GM12872 (cell line): ENCODE data around the gene ACOX1.

ENCODE experiments used
- TF ChIP-seq, protein P1 (sequence below): IDR thresholded peaks from 3 replicates; pipeline ENCODE4 v1.5.1; 2011; ENCODE audit warnings: low read depth, mild to moderate bottlenecking, low read length, moderate library complexity; ENCODE audit not compliant: insufficient read depth

The ACOX1 gene

DNA sequence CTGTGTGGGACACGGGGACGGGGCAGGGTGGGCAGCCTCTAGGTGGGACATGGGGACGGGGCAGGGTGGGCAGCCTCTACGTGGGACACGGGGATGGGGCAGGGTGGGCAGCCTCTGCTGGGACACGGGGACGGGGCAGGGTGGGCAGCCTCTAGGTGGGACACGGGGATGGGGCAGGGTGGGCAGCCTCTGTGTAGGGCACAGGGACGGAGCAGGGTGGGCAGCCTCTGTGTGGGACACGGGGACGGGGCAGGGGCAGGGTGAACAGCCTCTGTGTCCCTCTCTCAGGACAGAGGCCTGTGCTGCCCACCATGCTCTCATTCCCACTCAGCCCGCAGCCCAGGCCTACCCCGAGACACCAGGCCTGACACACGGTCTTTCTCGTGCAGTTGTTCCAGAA lies 57.4 kb downstream of the ACOX1 start:
- TF ChIP-seq, protein P1, sequence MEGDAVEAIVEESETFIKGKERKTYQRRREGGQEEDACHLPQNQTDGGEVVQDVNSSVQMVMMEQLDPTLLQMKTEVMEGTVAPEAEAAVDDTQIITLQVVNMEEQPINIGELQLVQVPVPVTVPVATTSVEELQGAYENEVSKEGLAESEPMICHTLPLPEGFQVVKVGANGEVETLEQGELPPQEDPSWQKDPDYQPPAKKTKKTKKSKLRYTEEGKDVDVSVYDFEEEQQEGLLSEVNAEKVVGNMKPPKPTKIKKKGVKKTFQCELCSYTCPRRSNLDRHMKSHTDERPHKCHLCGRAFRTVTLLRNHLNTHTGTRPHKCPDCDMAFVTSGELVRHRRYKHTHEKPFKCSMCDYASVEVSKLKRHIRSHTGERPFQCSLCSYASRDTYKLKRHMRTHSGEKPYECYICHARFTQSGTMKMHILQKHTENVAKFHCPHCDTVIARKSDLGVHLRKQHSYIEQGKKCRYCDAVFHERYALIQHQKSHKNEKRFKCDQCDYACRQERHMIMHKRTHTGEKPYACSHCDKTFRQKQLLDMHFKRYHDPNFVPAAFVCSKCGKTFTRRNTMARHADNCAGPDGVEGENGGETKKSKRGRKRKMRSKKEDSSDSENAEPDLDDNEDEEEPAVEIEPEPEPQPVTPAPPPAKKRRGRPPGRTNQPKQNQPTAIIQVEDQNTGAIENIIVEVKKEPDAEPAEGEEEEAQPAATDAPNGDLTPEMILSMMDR: no peak

DNA sequence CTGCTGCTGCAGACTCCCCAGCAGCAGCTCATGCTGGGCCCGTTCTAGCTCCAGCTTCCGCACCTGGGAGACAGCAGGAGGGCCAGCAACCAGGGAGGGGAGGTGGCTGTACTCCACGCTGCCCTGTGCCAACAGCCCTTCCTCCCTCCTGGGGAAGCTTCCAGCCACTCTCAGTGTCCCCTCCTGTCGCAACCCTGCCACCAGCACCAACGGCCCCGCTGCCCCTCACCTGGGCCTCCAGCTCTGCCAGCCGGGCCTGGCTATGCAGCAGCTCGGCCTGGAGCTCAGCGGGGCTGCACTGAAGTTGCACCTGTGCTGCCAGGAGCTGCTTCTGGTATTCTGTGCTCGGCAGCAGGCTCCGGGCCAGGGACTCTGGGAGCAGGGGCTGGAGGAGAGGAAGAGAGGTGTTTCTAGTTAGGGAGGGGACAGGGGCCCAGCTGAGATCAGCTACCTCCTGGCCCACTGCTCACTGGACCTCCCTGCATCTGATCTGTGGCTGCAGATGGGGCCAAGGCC lies 58.9 kb downstream of the ACOX1 start:
- TF ChIP-seq, protein P1: no peak

DNA sequence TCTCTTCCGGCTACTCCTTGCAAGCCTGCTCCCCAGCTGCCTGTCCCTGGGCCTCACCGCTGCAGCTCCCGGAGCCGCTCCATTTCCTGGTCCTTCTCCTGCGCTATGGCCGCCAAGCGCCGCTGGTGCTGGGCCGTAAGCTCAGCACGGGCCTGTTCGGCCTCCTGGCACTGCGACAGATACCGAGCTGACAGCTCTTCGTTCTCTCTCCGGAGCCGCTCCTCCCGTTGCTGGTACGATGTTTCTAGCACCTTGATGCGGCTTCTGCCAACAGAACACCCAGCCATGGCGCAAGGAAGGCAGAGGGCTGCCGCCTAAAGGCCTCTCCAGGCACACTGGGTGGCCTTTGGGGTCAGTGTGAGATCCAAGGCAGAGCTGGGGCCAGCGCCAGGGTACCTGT lies 59.4 kb downstream of the ACOX1 start:
- TF ChIP-seq, protein P1: no peak

DNA sequence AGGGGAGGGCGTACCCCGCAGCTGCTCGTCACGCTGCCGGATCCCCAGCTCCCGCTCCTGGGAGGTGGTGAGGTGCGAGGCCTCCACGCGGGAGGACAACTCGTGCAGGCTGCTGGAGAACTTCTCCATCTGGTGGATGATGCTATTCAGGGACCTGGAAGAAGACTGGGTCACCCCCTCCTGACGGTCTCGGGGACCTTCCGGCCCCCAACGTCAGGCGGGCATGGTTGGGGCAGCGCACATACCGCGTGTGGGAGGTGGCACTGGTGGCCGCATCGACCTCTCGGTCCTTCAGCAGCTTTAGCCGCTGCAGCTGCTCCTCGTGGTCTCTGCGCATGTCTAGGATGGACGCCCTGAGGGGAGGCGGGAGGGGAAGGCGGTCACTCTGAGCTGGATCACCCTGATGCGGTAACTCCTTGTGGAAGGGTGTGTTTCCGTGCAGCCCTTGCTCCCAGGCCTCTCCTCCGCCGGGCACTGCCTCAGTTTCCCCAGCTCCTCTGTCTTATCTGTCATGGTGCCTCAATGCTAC lies 61.0 kb downstream of the ACOX1 start:
- TF ChIP-seq, protein P1: no peak

DNA sequence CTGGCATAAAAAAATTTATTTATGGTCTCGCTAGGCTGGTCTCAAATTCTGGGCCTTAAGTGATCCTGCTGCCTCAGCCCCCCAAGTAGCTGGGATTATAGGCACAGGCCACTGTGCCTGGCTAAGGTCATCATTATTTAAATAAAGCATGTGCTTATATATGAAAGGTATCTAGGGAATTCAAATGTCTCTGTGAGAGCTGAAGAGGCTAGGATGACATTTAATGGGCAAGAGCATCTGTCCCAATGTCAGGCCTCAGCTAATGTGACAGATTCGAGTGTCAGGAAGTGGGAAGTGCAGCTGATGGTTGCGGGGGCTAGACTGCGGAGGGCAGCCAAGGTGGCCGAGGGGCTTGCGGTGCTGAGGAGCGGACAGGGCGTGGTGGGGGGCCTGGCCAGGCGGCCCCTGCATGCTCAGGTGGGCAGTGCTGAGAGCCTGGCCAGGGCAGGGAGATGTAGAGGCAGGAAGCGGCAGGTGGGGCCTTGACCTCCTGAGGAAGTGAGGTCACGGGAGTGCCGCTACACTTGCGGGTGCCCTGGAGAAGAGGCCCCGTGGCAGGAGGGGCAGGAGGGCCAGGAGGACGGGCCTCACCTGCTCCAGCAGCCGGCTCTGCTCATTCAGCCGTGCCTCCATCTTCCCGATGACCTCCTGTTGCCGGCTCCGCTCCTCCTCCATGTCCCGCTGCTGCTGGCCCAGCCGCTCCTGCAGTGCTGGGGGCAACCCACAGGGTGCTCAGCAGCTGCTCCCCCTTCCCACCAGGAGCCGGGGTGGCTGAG lies 61.6 kb downstream of the ACOX1 start:
- TF ChIP-seq, protein P1: no peak

DNA sequence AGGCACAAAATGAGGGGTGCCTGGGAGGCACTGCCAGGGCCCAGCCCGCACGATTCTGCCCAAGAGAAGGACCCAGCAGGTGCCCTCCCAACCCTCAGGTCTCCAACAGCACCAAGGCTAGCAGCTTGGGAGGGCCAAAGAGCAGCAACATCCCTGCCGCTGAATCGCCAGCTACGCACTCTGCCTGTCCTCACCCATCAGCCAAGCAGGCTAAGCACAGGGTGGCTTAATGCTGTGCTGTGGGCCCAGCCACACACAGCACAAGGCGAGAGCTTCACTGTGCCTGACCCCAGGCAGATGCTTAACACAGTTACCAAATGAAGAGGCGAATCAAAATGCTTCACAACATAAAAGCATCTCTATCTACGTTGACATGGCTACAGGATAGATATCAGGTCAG lies 63.7 kb downstream of the ACOX1 start:
- TF ChIP-seq, protein P1: no peak

DNA sequence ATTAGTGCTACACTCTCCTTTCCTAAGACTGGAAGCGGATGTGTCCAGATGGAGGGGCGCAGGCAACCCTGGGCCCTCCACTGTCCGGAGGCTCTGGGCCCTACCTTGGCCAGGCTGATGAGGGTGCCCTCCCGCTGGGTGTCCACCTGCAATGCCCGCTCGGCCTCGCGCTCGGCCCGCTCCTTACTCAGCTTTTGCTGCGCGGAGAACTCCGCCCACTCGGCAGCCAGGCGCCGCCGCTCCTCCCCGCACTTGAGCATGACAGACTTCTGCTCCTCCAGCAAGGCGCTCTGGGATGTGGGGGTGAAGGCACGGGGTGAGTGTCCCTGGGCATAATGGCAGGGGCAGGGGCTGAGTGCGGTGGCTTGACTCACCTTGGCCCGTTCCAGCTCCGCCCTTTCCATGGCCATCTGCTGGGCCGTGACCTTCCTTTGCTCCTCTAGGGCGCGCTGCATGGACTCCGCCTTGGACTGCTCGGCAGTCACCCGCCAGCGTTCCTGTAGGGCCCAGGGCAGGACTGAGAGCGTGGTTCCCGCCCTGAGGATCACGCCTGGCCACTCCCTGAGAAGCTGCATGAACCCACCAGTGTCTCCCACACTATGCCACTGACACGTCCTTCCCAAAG lies 64.2 kb downstream of the ACOX1 start:
- TF ChIP-seq, protein P1: no peak
